Lower leg skin (tissue), 4 donors: ENCODE data around the gene NAV2. TPM values are rescaled to one million over a fixed set of nuclear protein-coding genes. Genes with fewer than 3 reads are reported as not detected.

ENCODE experiments used
- DNase-seq, 2 donors: peaks; one replicate each; pipeline ENCODE4 v3.0.0-alpha.2; 2019; ENCODE audit warnings: low spot score in 2 of 2
- H3K4me3 ChIP-seq: fragments of 200-600 bp; sonication (generic); 2 replicates; pipeline ENCODE4 v1.5.1; 2017; ENCODE audit warnings: mild to moderate bottlenecking, low read depth; ENCODE audit not compliant: poor library complexity, severe bottlenecking
- CTCF ChIP-seq, 3 donors: fragments of 450-650 bp; IDR thresholded peaks; one replicate each; pipeline ENCODE4 v1.5.1; 2016; ENCODE audit warnings: antibody characterized with exemption in 3 of 3, mild to moderate bottlenecking in 3 of 3, moderate library complexity in 2 of 3
- POLR2A ChIP-seq, 2 donors: fragments of 450-650 bp; IDR thresholded peaks; one replicate each; pipeline ENCODE4 v1.6.1; 2016 to 2017; ENCODE audit warnings: antibody characterized with exemption in 2 of 2, mild to moderate bottlenecking in 1 of 2, moderate library complexity in 1 of 2
- WGBS, 2 donors: methylation state at CpG; one replicate each; pipeline ENCODE4 v1.1.5; 2018; 5-methylcytosine and 5-hydroxymethylcytosine counted together
- intact Hi-C: fragments of 100-400 bp; cut with DNase I; formaldehyde crosslinking; loops from one replicate; pipeline ENCODE4 v1.15.0; 2023; ENCODE audit warnings: low total_unique reads
- total RNA-seq, 4 donors: library from RNA; depleted of rRNA; stranded (reverse); fragments of >200 nt; gene quantifications; one replicate each; pipeline ENCODE4 v1.1.0, GENCODE V29; 2016

Gene NAV2
- total RNA-seq, 4 donors from 2014 or later = 5.8 to 30.7 (median 21.0) TPM

GRCh38 chr11:19743622-19744021 is 31.0 kb downstream of the NAV2 start:
- no peak for DNase-seq
- no peak for TF ChIP-seq CTCF (IDR thresholded peaks at IDR 0.05)
- TF ChIP-seq POLR2A (IDR thresholded peaks at IDR 0.05) = no peak
- H3K4me3 ChIP-seq = no peak overlapping the region
- intact Hi-C loops = loop anchor here (2.0 kb wide), 1 partner anchor 181 kb away; no protein-coding TSS in a partner anchor
- WGBS, 2 donors = 88 to 91% methylated on average over 4 of the region's 4 CpGs

- DNase-seq = no peak
- no peak for TF ChIP-seq POLR2A (IDR thresholded peaks at IDR 0.05)
- no peak for TF ChIP-seq CTCF (IDR thresholded peaks at IDR 0.05)
- H3K4me3 ChIP-seq = no peak overlapping the region
- intact Hi-C loops = no loop called here
Measured at GRCh38 chr11:19744130-19744529, 31.5 kb downstream of the NAV2 start.

GRCh38 chr11:19746086-19746485 is 33.4 kb downstream of the NAV2 start:
- 93 to 95% methylated on average over 3 of the region's 3 CpGs for WGBS, 2 donors
- intact Hi-C loops = no loop called here
- TF ChIP-seq CTCF (IDR thresholded peaks at IDR 0.05) (no peak), POLR2A (IDR thresholded peaks at IDR 0.05) (no peak)
- H3K4me3 ChIP-seq = no peak overlapping the region
- no peak for DNase-seq

GRCh38 chr11:19747634-19748033 is 35.0 kb downstream of the NAV2 start:
- 90 to 94% methylated on average over 2 of the region's 2 CpGs for WGBS, 2 donors
- no peak overlapping the region for H3K4me3 ChIP-seq
- intact Hi-C loops = no loop called here
- no peak for TF ChIP-seq CTCF (IDR thresholded peaks at IDR 0.05)
- TF ChIP-seq POLR2A (IDR thresholded peaks at IDR 0.05) = no peak
- no peak for DNase-seq

- WGBS, 2 donors = 92 to 95% methylated on average over 4 of the region's 4 CpGs
- intact Hi-C loops = no loop called here
- no peak for DNase-seq
- TF ChIP-seq CTCF (IDR thresholded peaks at IDR 0.05) (no peak), POLR2A (IDR thresholded peaks at IDR 0.05) (no peak)
- H3K4me3 ChIP-seq = no peak overlapping the region
Measured at GRCh38 chr11:19751055-19751454, 38.4 kb downstream of the NAV2 start.

GRCh38 chr11:19753451-19754106 is 40.9 kb downstream of the NAV2 start:
- WGBS, 2 donors = 88% methylated on average over 5 of the region's 5 CpGs
- intact Hi-C loops = no loop called here
- no peak for DNase-seq
- no peak overlapping the region for H3K4me3 ChIP-seq
- TF ChIP-seq POLR2A (IDR thresholded peaks at IDR 0.05) (no peak), CTCF (IDR thresholded peaks at IDR 0.05) (no peak)
